ENCODE data around the gene CABLES2. TPM values are rescaled to one million over a fixed set of nuclear protein-coding genes. Genes with fewer than 3 reads are reported as not detected.
A peak's percentile ranks its signal among the peaks of the same experiment; 100 is the strongest.

Gene CABLES2
- total RNA-seq, 1 experiment from 2014 or later: 8.9 TPM

DNA sequence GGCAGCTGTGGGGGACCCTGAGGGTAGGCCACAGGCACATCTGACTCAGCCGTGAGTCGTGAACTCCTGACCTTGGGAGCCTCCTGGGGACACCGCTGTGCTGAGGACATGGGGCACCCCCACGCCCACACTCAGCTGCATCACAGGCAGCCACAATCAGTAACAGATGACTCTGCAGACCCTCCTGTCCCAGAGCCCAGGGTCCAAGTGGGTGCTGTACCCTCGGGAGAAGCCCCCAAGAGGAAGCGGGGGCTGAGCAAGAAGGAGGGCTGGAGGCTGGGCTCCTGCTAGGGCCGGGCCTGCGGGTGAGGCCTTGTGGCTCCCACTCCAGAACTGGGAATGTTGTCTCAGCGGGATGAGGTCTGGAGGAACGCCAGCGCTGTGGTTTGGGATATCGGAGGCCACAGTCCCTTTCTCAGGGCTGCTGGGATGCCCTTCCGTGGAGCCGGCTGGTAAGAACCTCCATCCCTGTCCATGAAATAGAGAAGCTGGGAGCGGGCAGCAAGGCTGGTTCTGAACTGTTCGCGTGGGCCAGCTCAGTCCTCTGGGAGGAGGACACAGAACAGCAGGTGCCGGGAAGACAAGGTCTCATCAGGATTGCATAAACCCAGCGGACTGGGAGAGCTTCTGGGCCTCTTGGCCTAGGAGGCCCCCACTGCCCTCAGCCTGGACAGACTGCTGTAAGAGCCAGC, 36.8 kb downstream of the CABLES2 start:
- intact Hi-C loops (cut with micrococcal nuclease): no loop called here
- POLR2A ChIA-PET: interaction anchor here (1.4 kb wide), 1 partner anchor 11 kb away, joined by 5 read pairs; no protein-coding TSS in a partner anchor
- DNase-seq (ENCODE audit: low read depth, low spot score) (no peak), ATAC-seq (peak; percentile 20)
- TF ChIP-seq EZH2phosphoT487 (IDR thresholded peaks at IDR 0.05; ENCODE audit: borderline replicate concordance): no peak
- TF ChIP-seq CEBPB (IDR thresholded peaks at IDR 0.05; ENCODE audit: low read depth): no peak
- no peak for TF ChIP-seq EGR1 (IDR thresholded peaks at IDR 0.05; ENCODE audit: low read depth)
- TF ChIP-seq TCF7L2 (IDR thresholded peaks at IDR 0.05; ENCODE audit: borderline replicate concordance, extremely low read depth, insufficient read depth, insufficient read length): no peak
- TF ChIP-seq ZFX (IDR thresholded peaks at IDR 0.05): peak; percentile 30; the same call in 1 of the 2 replicates
- H3K4me2 ChIP-seq (ENCODE audit: low read length): peak overlapping the region; percentile 100
- no TSS peak for BruUV-seq (replicated peaks)
- CTCF ChIA-PET: no interaction called here
- H3K79me2 ChIP-seq (ENCODE audit: insufficient read depth, low read length): peaks cover 17% of the 10 kb centered on the region
- H3K36me3 ChIP-seq (ENCODE audit: control insufficient read depth in 1 of 2, insufficient read depth in 2 of 2, low read length in 2 of 2): no peaks in the 10 kb centered on the region
- RAD21 ChIA-PET (ENCODE audit: low non-redundant PET in 1 of 2, low total read pairs in 2 of 2, uncharacterized antibody in 2 of 2, unreplicated experiment in 2 of 2): no interaction called here
- H3K4me1 ChIP-seq (ENCODE audit: control insufficient read depth in 1 of 2, insufficient read depth in 2 of 2, low read length in 2 of 2): peaks cover 42 to 65% of the 10 kb centered on the region in 2 experiments
- H3K27ac ChIP-seq (ENCODE audit: low read depth, low read length): peak overlapping the region; percentile 74
- peak overlapping the region; percentile 51 for H3K9ac ChIP-seq (ENCODE audit: low read length)
- H3K4me3 ChIP-seq (replicated peaks in 1 of 2; ENCODE audit: low read depth in 1 of 2, low read length in 2 of 2): peak overlapping the region in 1 of 2 experiments; percentile 83; a peak in 2 of 4 replicates
- H3K9me3 ChIP-seq (ENCODE audit: control insufficient read depth in 1 of 2, insufficient read depth in 1 of 2, low read depth in 1 of 2, low read length in 2 of 2): no peaks in the 10 kb centered on the region
- H4K20me1 ChIP-seq (ENCODE audit: insufficient read depth): no peaks in the 10 kb centered on the region
- H3K27me3 ChIP-seq (ENCODE audit: insufficient read depth, low read length): no peaks in the 10 kb centered on the region
- no peaks in the 10 kb centered on the region for H3K9me2 ChIP-seq (ENCODE audit: insufficient read depth)
- H2AFZ ChIP-seq (ENCODE audit: low read depth, low read length, poor library complexity, severe bottlenecking): no peak overlapping the region

DNA sequence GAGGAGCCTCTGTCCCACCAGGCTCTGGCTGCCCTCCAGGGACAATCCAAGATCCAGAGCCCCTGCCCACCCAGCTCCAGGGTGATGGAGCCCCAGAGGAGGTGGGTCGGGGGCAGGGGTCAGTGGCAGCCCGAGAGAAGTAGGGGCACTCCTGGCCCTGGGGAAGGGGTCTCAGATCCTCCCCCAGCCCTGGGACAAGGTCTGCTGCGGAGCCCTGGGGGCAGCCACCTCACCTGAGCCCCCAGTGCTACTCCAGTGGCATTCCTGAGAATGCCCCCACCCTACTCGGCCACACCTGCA, 37.3 kb downstream of the CABLES2 start:
- Histone ChIP-seq H3K79me2 (ENCODE audit: insufficient read depth, low read length) (peaks cover 22% of the 10 kb centered on the region), H3K36me3 (ENCODE audit: control insufficient read depth in 1 of 2, insufficient read depth in 2 of 2, low read length in 2 of 2) (no peaks in the 10 kb centered on the region), H3K4me2 (ENCODE audit: low read length) (peak overlapping the region; percentile 100), H3K27ac (ENCODE audit: low read depth, low read length) (peak overlapping the region; percentile 74), H3K9ac (ENCODE audit: low read length) (peak overlapping the region; percentile 51), H3K27me3 (ENCODE audit: insufficient read depth, low read length) (no peaks in the 10 kb centered on the region), H3K9me3 (ENCODE audit: control insufficient read depth in 1 of 2, insufficient read depth in 1 of 2, low read depth in 1 of 2, low read length in 2 of 2) (no peaks in the 10 kb centered on the region), H2AFZ (ENCODE audit: low read depth, low read length, poor library complexity, severe bottlenecking) (no peak overlapping the region), H3K4me1 (ENCODE audit: control insufficient read depth in 1 of 2, insufficient read depth in 2 of 2, low read length in 2 of 2) (peaks cover 47 to 65% of the 10 kb centered on the region in 2 experiments), H3K9me2 (ENCODE audit: insufficient read depth) (no peaks in the 10 kb centered on the region), H4K20me1 (ENCODE audit: insufficient read depth) (no peaks in the 10 kb centered on the region), H3K4me3 (replicated peaks in 1 of 2; ENCODE audit: low read depth in 1 of 2, low read length in 2 of 2) (peak overlapping the region in 1 of 2 experiments; percentile 83; a peak in 3 of 4 replicates)
- RAD21 ChIA-PET (ENCODE audit: low non-redundant PET in 1 of 2, low total read pairs in 2 of 2, uncharacterized antibody in 2 of 2, unreplicated experiment in 2 of 2): no interaction called here
- intact Hi-C loops (cut with micrococcal nuclease): loop anchor here (5.0 kb wide), 1 partner anchor 67 kb away; the partner anchor contains the start of gene ADRM1
- BruUV-seq (replicated peaks): no TSS peak
- POLR2A ChIA-PET: interaction anchor here (1.4 to 1.6 kb wide), 2 partner anchors 10 to 20 kb away, joined by 5 to 6 read pairs; no protein-coding TSS in a partner anchor
- DNase-seq (ENCODE audit: low read depth, low spot score) (no peak), ATAC-seq (no peak)
- CTCF ChIA-PET: interaction anchor here (1.7 kb wide), 1 partner anchor 11 kb away, joined by 8 read pairs; no protein-coding TSS in a partner anchor
- no peak for TF ChIP-seq CBX3 (IDR thresholded peaks at IDR 0.05; ENCODE audit: low read depth)
- TF ChIP-seq FOSL1 (IDR thresholded peaks at IDR 0.05; ENCODE audit: low read depth): no peak
